ENCODE measurements around the gene TSSK6.

DNA sequence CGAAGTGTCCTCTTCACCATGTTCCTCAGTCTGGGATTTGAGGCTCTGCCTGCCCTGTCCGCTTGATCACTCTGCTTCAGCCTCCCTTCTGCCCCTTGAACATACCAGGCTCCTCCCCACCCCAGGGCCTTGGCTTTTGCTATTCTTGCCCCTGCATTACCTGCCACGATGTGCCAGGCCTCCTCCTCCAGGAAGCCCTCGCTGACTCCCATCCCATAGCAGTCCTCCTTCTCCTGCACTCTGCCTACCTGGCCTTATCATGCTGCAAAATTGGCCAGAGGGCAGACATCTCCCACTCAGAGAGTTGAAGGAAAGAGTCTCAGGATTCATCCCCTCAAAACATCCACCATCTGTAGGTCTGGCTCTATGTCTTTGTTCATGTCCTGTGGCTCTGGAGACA is 15.5 kb upstream of the TSSK6 start:
- no peak for TF ChIP-seq CTCF (conservative IDR thresholded peaks at IDR 0.05 in 1 of 2, IDR thresholded peaks at IDR 0.05 in 1 of 2; ENCODE audit: extremely low read depth in 1 of 2, insufficient read depth in 1 of 2, low read depth in 1 of 2, low read length in 2 of 2)
- no peak for TF ChIP-seq EZH2 (IDR thresholded peaks at IDR 0.05; ENCODE audit: borderline replicate concordance, low read length)
